Right cardiac atrium (tissue), 5 donors: Measurements from ENCODE around the gene ZNF611. TPM values are rescaled to one million over a fixed set of nuclear protein-coding genes. Genes with fewer than 3 reads are reported as not detected.
"Not testable (repeated sequence)": the region's sequence is repeated elsewhere in the genome, so short reads cannot be mapped to it uniquely, and the experiment has no call there.

Source experiments
- ATAC-seq, 2 donors: fragments of 200-7000 bp; cut with Tn5 transposase; one replicate each; pipeline versions ENCODE4 v1.8.0 to v1.9.1; 2020; ENCODE audit warnings: moderate library complexity in 2 of 2, mild to moderate bottlenecking in 1 of 2
- DNase-seq, 3 donors: peaks; one replicate each; pipeline ENCODE4 v3.0.0-alpha.2; 2020
- H3K27ac ChIP-seq: one replicate; pipeline ENCODE4 v1.5.1; 2013; ENCODE audit warnings: mild to moderate bottlenecking, low read length, control low read depth, moderate library complexity
- H3K27me3 ChIP-seq: one replicate; pipeline ENCODE4 v1.6.1; 2013; ENCODE audit not compliant: control insufficient read depth, insufficient read depth
- H3K4me1 ChIP-seq: one replicate; pipeline ENCODE4 v1.6.1; 2013; ENCODE audit warnings: low read length; ENCODE audit not compliant: control insufficient read depth, insufficient read depth
- H3K4me3 ChIP-seq: one replicate; pipeline ENCODE4 v1.5.1; 2013; ENCODE audit warnings: low read length, control low read depth
- H3K9me3 ChIP-seq: one replicate; pipeline ENCODE4 v1.6.1; 2013; ENCODE audit warnings: low read length; ENCODE audit not compliant: control insufficient read depth
- WGBS: extraction: QIAGEN DNeasy Blood & Tissue Kit; methylation state at CpG from one replicate; pipeline ENCODE4 v1.1.7; 2013; 5-methylcytosine and 5-hydroxymethylcytosine counted together
- intact Hi-C, 4 donors: fragments of 100-400 bp; cut with DNase I; formaldehyde crosslinking; loops; one replicate each; pipeline versions ENCODE4 v1.11.0 to v1.14.0; 2022 to 2023
- polyA plus RNA-seq: library from polyadenylated mRNA; stranded (reverse); fragments of 200-250 nt; gene quantifications from one replicate; pipeline ENCODE4 v1.2.3, GENCODE V29; 2013
- total RNA-seq, 4 donors: library from RNA; stranded (reverse); fragmentation: NEBNext Ultra II Directional; extraction: Animal tissue kit (Norgen Biotek cat#: 25700); gene quantifications; one replicate each; pipeline ENCODE4 v1.2.1, GENCODE V29; 2021
- donor health status: healthy with polysubstance abuse.
- donor health status: DM: no; HTN: yes; CAD: no.
- donor health status: DM: no; HTN: no; CAD: no.
- donor health status: DM: no; HTN: yes; CAD: no; lungs with severe emphysema.
- donor health status: DM: yes; HTN: yes; CAD: no.

ZNF611 gene
- total and polyA plus RNA-seq, 5 donors: 5.9 to 12.1 (median 8.9) TPM

- H3K4me3 ChIP-seq, H3K27ac ChIP-seq, intact Hi-C loops, DNase-seq, ATAC-seq, H3K27me3 ChIP-seq, H3K9me3 ChIP-seq, H3K4me1 ChIP-seq: not testable (repeated sequence)
- 57% methylated on average over 1 of the region's 1 CpG for WGBS
These were observed 53.6 kb downstream of the ZNF611 start for GRCh38 chr19:52681216-52681615.

DNA sequence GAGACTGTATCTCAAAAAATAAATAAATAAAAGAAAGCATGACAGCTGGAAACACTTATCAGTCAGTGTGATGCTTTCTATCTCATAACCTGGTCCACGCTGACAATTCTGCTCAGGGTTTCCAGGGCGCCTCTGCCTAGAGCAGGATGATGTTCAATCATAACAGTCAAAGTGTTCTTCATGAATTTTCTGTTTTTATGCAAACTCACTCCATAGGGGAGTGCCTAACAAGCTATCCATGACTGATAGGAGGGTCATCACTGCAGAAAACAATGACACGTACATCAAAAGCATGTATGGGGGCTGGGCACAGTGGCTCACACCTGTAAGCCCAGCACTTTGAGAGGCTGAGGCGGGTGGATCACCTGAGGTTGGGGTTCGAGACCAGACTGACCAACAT lies 55.2 kb downstream of the ZNF611 start:
- DNase-seq: no peak
- Histone ChIP-seq H3K9me3 (no peaks in the 10 kb centered on the region), H3K27me3 (no peaks in the 10 kb centered on the region), H3K27ac (no peak overlapping the region), H3K4me3 (no peak overlapping the region), H3K4me1 (peaks cover 4% of the 10 kb centered on the region)
- WGBS: 89% methylated on average over 5 of the region's 5 CpGs
- intact Hi-C loops: no loop called here
- no peak for ATAC-seq

- 95% methylated on average over 6 of the region's 6 CpGs for WGBS
- H3K27me3 ChIP-seq, DNase-seq, H3K4me3 ChIP-seq, H3K27ac ChIP-seq, intact Hi-C loops, H3K4me1 ChIP-seq, ATAC-seq, H3K9me3 ChIP-seq: not testable (repeated sequence)
These were observed 59.6 kb downstream of the ZNF611 start for GRCh38 chr19:52675239-52675638.

GRCh38 chr19:52673014-52673413 lies 61.8 kb downstream of the ZNF611 start:
- no peak overlapping the region for H3K27ac ChIP-seq
- intact Hi-C loops: no loop called here
- H3K4me1 ChIP-seq: peaks cover 7% of the 10 kb centered on the region
- H3K9me3 ChIP-seq: no peaks in the 10 kb centered on the region
- no peaks in the 10 kb centered on the region for H3K27me3 ChIP-seq
- no peak overlapping the region for H3K4me3 ChIP-seq
- DNase-seq: no peak
- WGBS: 86% methylated on average over 4 of the region's 4 CpGs
- no peak for ATAC-seq

- H3K4me1 ChIP-seq: peaks cover 3% of the 10 kb centered on the region
- H3K9me3 ChIP-seq: no peaks in the 10 kb centered on the region
- no peak overlapping the region for H3K27ac ChIP-seq
- H3K27me3 ChIP-seq: no peaks in the 10 kb centered on the region
- 98% methylated on average over 4 of the region's 4 CpGs for WGBS
- intact Hi-C loops: no loop called here
- no peak for ATAC-seq
- H3K4me3 ChIP-seq: no peak overlapping the region
- DNase-seq: no peak
These were observed 64.8 kb downstream of the ZNF611 start for GRCh38 chr19:52670046-52670445.

GRCh38 chr19:52669586-52669985 lies 65.3 kb downstream of the ZNF611 start:
- H3K27ac ChIP-seq: no peak overlapping the region
- intact Hi-C loops: no loop called here
- WGBS: 95% methylated on average over 5 of the region's 5 CpGs
- no peaks in the 10 kb centered on the region for H3K27me3 ChIP-seq
- H3K9me3 ChIP-seq: no peaks in the 10 kb centered on the region
- H3K4me3 ChIP-seq: no peak overlapping the region
- DNase-seq: no peak
- peaks cover 3% of the 10 kb centered on the region for H3K4me1 ChIP-seq
- ATAC-seq: no peak

DNA sequence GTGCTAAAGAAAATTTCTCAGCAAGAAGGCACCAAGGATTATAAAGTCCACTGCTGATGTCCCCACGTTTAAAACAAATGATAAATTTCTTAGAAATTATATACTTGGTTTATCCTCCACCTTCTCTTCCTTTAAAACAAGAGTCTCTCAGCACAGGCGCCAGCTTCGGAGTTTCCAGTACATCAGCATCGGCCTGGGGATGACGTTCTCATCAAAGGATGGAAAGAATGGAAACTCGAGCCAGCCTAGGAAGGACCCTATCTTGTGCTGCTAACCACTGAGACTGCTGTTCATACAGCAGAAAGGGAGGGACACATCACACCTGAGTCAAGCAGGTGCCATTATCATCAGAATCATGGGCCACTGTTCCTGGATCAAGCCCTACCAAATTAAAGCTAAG lies 66.9 kb downstream of the ZNF611 start:
- 71% methylated on average over 6 of the region's 6 CpGs for WGBS
- Histone ChIP-seq H3K27ac (no peak overlapping the region), H3K4me1 (no peaks in the 10 kb centered on the region), H3K9me3 (no peaks in the 10 kb centered on the region), H3K27me3 (no peaks in the 10 kb centered on the region), H3K4me3 (no peak overlapping the region)
- DNase-seq: no peak
- intact Hi-C loops: no loop called here
- no peak for ATAC-seq

- no peaks in the 10 kb centered on the region for H3K4me1 ChIP-seq
- intact Hi-C loops: no loop called here
These were observed 68.3 kb downstream of the ZNF611 start for GRCh38 chr19:52666506-52666905.

GRCh38 chr19:52665529-52665928 lies 69.3 kb downstream of the ZNF611 start:
- intact Hi-C loops: no loop called here
- Histone ChIP-seq H3K9me3 (no peaks in the 10 kb centered on the region), H3K4me3 (no peak overlapping the region), H3K27me3 (no peaks in the 10 kb centered on the region), H3K27ac (no peak overlapping the region), H3K4me1 (no peaks in the 10 kb centered on the region)
- ATAC-seq (no peak), DNase-seq (no peak)
- 96% methylated on average over 6 of the region's 6 CpGs for WGBS

More at GRCh38 chr19:52666506-52666905, 68.3 kb downstream of the ZNF611 start:
- Histone ChIP-seq H3K27ac (no peak overlapping the region), H3K27me3 (no peaks in the 10 kb centered on the region), H3K9me3 (no peaks in the 10 kb centered on the region), H3K4me3 (no peak overlapping the region)
- ATAC-seq (no peak), DNase-seq (no peak)

DNA sequence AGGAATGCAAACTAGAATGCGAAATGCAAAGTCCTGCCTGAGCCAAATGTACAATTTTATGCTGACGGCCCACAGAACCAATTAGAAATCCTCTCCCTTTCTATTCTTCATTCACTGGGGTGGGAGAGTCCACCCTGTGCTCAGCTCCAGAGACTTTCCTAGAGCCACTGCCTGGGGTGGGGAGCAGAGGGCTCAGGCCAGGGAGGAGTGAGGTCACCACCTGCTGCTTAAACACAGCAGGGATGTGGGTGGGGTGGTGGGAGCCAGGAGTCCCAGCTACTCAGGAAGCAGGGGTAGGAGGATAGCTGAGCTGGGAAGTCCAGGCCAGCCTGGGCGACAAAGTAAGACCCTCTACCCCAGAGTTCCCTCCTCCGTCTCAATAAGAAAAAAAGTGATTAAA lies 69.8 kb downstream of the ZNF611 start:
- H3K9me3 ChIP-seq: no peaks in the 10 kb centered on the region
- ATAC-seq: peak in 1 of 2 donors; percentile 29
- WGBS: 97% methylated on average over 4 of the region's 4 CpGs
- intact Hi-C loops: no loop called here
- no peak for DNase-seq
- no peaks in the 10 kb centered on the region for H3K4me1 ChIP-seq
- no peak overlapping the region for H3K27ac ChIP-seq
- H3K27me3 ChIP-seq: no peaks in the 10 kb centered on the region
- no peak overlapping the region for H3K4me3 ChIP-seq

GRCh38 chr19:52664461-52664860 lies 70.4 kb downstream of the ZNF611 start:
- ATAC-seq (peak in 1 of 2 donors; percentile 39), DNase-seq (no peak)
- H3K4me1 ChIP-seq: no peaks in the 10 kb centered on the region
- WGBS: 74% methylated on average over 5 of the region's 5 CpGs
- H3K4me3 ChIP-seq: no peak overlapping the region
- no peaks in the 10 kb centered on the region for H3K27me3 ChIP-seq
- intact Hi-C loops: no loop called here
- no peak overlapping the region for H3K27ac ChIP-seq
- no peaks in the 10 kb centered on the region for H3K9me3 ChIP-seq

DNA sequence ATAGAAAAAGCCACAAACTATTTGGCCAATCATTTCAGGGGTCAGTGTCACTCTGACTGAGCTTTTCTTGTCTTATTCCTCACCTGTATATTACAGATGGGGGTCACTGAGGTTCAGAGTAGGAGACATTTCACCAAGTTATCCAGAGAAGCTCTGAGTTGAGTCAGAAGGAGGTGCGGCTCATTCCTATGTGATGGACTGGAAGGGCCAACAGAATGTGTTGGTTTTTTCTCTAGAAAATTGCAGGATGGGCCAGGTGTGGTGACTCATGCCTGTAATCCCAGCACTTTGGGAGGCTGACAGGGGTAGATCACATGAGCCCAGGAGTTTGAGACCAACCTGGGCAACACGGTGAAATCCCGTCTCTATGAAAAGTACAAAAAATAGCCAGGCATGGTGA lies 72.2 kb downstream of the ZNF611 start:
- 93% methylated on average over 3 of the region's 3 CpGs for WGBS

More for the DNA sequence above, 72.2 kb downstream of the ZNF611 start:
- DNase-seq: no peak
- Histone ChIP-seq H3K4me1 (no peaks in the 10 kb centered on the region), H3K27ac (no peak overlapping the region), H3K4me3 (no peak overlapping the region), H3K9me3 (no peaks in the 10 kb centered on the region), H3K27me3 (no peaks in the 10 kb centered on the region)
- intact Hi-C loops: no loop called here
- ATAC-seq: no peak
